HEK293T (cell line): Measurements from ENCODE around the gene TMEM151A.
A peak's percentile ranks its signal among the peaks of the same experiment; 100 is the strongest.
"Not testable (repeated sequence)": the region's sequence is repeated elsewhere in the genome, so short reads cannot be mapped to it uniquely, and the experiment has no call there.

ENCODE experiments used
- CTCF ChIA-PET: fragments of 350-600 bp; formaldehyde crosslinking; extraction: SDS; loops from one replicate; lab custom pipeline; 2021; ENCODE audit warnings: antibody characterized with exemption, inconsistent platforms; lab: Yijun Ruan, JAX
- POLR2A ChIA-PET: fragments of 350-600 bp; formaldehyde crosslinking; extraction: SDS; loops from one replicate; lab custom pipeline; 2020; ENCODE audit warnings: antibody characterized with exemption, inconsistent platforms; lab: Yijun Ruan, JAX
- DNase-seq: peaks from one replicate; pipeline ENCODE4 v3.0.0; 2012; ENCODE audit warnings: mixed read lengths; ENCODE audit errors: extremely low spot score
- ARNT ChIP-seq: fragments of 450-650 bp; IDR thresholded peaks from 2 replicates; pipeline ENCODE4 v1.6.1; 2017; ENCODE audit warnings: mild to moderate bottlenecking
- BHLHE40 ChIP-seq: fragments of 450-650 bp; IDR thresholded peaks from 2 replicates; pipeline ENCODE4 v1.6.1; 2016; ENCODE audit warnings: mild to moderate bottlenecking, moderate library complexity, borderline replicate concordance
- CTBP1 ChIP-seq: fragments of 450-650 bp; IDR thresholded peaks from 2 replicates; pipeline ENCODE4 v1.6.1; 2016; ENCODE audit warnings: borderline replicate concordance
- ELF4 ChIP-seq: fragments of 450-650 bp; IDR thresholded peaks from 2 replicates; pipeline ENCODE4 v1.6.1; 2017; ENCODE audit warnings: antibody characterized with exemption
- FOXA1 ChIP-seq: fragments of 450-650 bp; IDR thresholded peaks from 2 replicates; pipeline ENCODE4 v1.6.1; 2016; ENCODE audit warnings: mild to moderate bottlenecking
- FOXK2 ChIP-seq: fragments of 450-650 bp; IDR thresholded peaks from 2 replicates; pipeline ENCODE4 v1.6.1; 2016; ENCODE audit warnings: mild to moderate bottlenecking
- FOXM1 ChIP-seq: fragments of 450-650 bp; IDR thresholded peaks from 2 replicates; pipeline ENCODE4 v1.6.1; 2017; ENCODE audit warnings: mild to moderate bottlenecking, borderline replicate concordance
- HDGF ChIP-seq: fragments of 450-650 bp; IDR thresholded peaks from 2 replicates; pipeline ENCODE4 v1.6.1; 2017; ENCODE audit warnings: antibody characterized with exemption, borderline replicate concordance
- L3MBTL2 ChIP-seq: fragments of 450-650 bp; conservative IDR thresholded peaks from 2 replicates; pipeline ENCODE4 v1.6.1; 2016; ENCODE audit warnings: mild to moderate bottlenecking
- LEF1 ChIP-seq: fragments of 450-650 bp; IDR thresholded peaks from 2 replicates; pipeline ENCODE4 v1.6.1; 2017; ENCODE audit warnings: mild to moderate bottlenecking, borderline replicate concordance
- NFRKB ChIP-seq: fragments of 450-650 bp; IDR thresholded peaks from 2 replicates; pipeline ENCODE4 v1.6.1; 2016; ENCODE audit warnings: mild to moderate bottlenecking, moderate library complexity
- SP1 ChIP-seq: fragments of 450-650 bp; IDR thresholded peaks from 2 replicates; pipeline ENCODE4 v1.6.1; 2017
- SUZ12 ChIP-seq: fragments of 450-650 bp; IDR thresholded peaks from 2 replicates; pipeline ENCODE4 v1.6.1; 2016; ENCODE audit warnings: mild to moderate bottlenecking
- TARDBP ChIP-seq: fragments of 450-650 bp; IDR thresholded peaks from 2 replicates; pipeline ENCODE4 v1.6.1; 2016
- ZNF384 ChIP-seq: fragments of 450-650 bp; IDR thresholded peaks from 2 replicates; pipeline ENCODE4 v1.6.1; 2016
- TF ChIP-seq, protein P1 (sequence below): fragments of 450-650 bp; IDR thresholded peaks from 2 replicates; pipeline ENCODE4 v1.6.1; 2016

TMEM151A gene

DNA sequence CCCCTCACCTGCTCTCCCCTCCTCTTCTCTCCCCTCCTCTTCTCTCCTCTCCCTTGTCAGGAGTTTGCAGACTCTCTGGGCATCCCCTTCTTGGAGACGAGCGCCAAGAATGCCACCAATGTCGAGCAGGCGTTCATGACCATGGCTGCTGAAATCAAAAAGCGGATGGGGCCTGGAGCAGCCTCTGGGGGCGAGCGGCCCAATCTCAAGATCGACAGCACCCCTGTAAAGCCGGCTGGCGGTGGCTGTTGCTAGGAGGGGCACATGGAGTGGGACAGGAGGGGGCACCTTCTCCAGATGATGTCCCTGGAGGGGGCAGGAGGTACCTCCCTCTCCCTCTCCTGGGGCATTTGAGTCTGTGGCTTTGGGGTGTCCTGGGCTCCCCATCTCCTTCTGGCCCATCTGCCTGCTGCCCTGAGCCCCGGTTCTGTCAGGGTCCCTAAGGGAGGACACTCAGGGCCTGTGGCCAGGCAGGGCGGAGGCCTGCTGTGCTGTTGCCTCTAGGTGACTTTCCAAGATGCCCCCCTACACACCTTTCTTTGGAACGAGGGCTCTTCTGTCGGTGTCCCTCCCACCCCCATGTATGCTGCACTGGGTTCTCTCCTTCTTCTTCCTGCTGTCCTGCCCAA is 15.6 kb upstream of the TMEM151A start:
- DNase-seq, result no peak
- POLR2A ChIA-PET, result interaction anchor here (2.4 kb wide), 1 partner anchor 8 kb away, joined by 12 read pairs; the partner anchor contains the start of gene RAB1B
- TF ChIP-seq HDGF (no peak), L3MBTL2 (no peak), FOXM1 (no peak), LEF1 (no peak), SP1 (no peak), TARDBP (no peak), ARNT (no peak), CTBP1 (no peak), FOXA1 (no peak), NFRKB (no peak), SUZ12 (no peak), ZNF384 (no peak), ELF4 (no peak), BHLHE40 (no peak), FOXK2 (no peak)
- TF ChIP-seq, protein P1, sequence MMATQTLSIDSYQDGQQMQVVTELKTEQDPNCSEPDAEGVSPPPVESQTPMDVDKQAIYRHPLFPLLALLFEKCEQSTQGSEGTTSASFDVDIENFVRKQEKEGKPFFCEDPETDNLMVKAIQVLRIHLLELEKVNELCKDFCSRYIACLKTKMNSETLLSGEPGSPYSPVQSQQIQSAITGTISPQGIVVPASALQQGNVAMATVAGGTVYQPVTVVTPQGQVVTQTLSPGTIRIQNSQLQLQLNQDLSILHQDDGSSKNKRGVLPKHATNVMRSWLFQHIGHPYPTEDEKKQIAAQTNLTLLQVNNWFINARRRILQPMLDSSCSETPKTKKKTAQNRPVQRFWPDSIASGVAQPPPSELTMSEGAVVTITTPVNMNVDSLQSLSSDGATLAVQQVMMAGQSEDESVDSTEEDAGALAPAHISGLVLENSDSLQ, result no peak
- CTCF ChIA-PET, result no interaction called here

DNA sequence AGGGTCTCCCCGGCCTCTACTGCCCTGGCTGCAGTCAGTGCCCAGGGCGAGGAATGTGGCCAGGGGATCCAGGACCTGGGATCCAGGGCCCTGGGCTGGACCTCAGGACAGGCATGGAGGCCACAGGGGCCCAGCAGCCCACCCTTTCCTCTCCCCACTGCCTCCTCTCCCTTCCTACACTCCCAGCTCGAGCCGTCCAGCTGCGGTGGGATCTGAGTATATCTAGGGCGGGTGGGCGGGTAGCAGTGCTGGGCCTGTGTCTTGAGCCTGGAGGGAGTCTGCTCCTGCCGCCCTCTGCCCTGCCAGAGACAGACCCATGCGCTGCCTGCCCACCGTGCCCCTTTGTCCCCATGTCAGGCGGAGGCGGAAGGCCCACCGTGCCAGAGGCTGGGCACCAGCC is 15.1 kb upstream of the TMEM151A start:
- ChIA-PET CTCF (interaction anchor here (0.6 to 1.0 kb wide), 2 partner anchors 54 to 88 kb away, joined by 3 to 4 read pairs; no protein-coding TSS in a partner anchor), POLR2A (interaction anchor here (1.3 to 2.4 kb wide), 2 partner anchors 9 to 13 kb away, joined by 9 to 12 read pairs; partner anchors contain the start of genes RAB1B and YIF1A)
- DNase-seq, result not testable (repeated sequence)

GRCh38 chr11:66277064-66277463 is 14.6 kb upstream of the TMEM151A start:
- CTCF ChIA-PET, result interaction anchor here (0.6 to 1.0 kb wide), 2 partner anchors 55 to 88 kb away, joined by 3 to 4 read pairs; no protein-coding TSS in a partner anchor
- POLR2A ChIA-PET, result interaction anchor here (1.3 to 2.4 kb wide), 2 partner anchors 9 to 12 kb away, joined by 9 to 12 read pairs; partner anchors contain the start of genes RAB1B and YIF1A
- not testable (repeated sequence) for DNase-seq

DNA sequence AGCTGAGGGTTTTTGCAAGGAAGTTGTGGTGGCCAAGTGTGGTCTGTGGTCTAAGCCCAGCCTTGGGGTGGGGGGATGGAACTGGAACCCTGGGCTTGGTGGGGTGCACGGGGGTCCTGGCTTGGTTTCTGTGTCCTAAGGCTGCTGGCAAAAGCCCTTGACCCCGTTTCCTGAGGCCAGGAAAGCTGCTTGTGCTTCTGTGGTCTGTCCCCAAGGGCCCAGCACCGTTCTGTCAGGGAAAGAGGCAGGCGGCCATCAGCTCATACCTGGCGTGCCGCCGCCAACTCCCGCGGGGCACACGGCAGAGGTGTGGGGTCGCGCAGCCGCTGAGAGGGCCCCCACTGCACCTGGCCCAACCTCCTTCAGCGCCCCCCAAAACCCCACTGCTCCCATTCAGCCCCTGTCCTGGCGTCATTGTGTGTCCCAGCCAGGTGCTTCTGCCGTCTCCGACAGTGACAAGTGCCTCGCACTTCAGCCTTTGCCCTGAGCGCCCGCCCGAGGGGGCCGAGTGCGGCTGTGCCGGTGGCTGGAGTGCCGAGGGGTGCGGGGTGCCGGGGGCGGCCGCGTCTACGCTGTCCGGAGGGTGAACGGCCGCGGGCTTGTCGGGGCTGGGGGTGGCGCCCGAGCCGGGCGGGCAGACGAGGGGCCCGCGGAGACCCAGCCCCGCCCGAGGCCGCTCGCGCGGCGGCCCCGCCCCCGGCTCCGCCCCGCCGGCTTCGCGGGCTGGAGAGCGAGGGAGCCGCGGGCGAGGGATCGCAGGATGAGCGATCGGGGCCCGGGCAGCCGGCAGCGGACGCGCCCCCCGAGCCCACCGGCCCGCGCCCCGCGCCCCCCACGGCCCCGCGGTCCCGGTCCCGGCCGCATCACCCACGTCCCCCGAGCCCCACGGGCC is 14.0 kb upstream of the TMEM151A start, which contains the start of gene CNIH2:
Gene CNIH2, plus strand, starts transcription at position 705 of the 892 bp plus-strand sequence. CDS start 282 bp downstream, outside the sequence.
- DNase-seq, result peak; percentile 71
- POLR2A ChIA-PET, result interaction anchor here (1.3 to 2.4 kb wide), 2 partner anchors 10 to 12 kb away, joined by 9 to 12 read pairs; partner anchors contain the start of genes RAB1B and YIF1A
- CTCF ChIA-PET, result interaction anchor here (1.0 to 1.8 kb wide), 2 partner anchors 56 kb away, joined by 3 to 6 read pairs; no protein-coding TSS in a partner anchor
- no peak for TF ChIP-seq FOXK2
- TF ChIP-seq L3MBTL2, result no peak
- TF ChIP-seq FOXM1, result no peak
- no peak for TF ChIP-seq ZNF384
- TF ChIP-seq FOXA1, result no peak
- no peak for TF ChIP-seq NFRKB
- no peak for TF ChIP-seq LEF1
- no peak for TF ChIP-seq SUZ12
- no peak for TF ChIP-seq CTBP1
- no peak for TF ChIP-seq HDGF
- no peak for TF ChIP-seq TARDBP
- no peak for TF ChIP-seq ARNT
- TF ChIP-seq ELF4, result no peak

GRCh38 chr11:66278363-66279091 is 13.2 kb upstream of the TMEM151A start:
- POLR2A ChIA-PET, result no interaction called here
- DNase-seq, result no peak
- TF ChIP-seq SUZ12, result no peak
- TF ChIP-seq ELF4, result no peak
- TF ChIP-seq ARNT, result no peak
- TF ChIP-seq FOXM1, result no peak
- no peak for TF ChIP-seq SP1
- TF ChIP-seq, protein P1, result no peak
- no peak for TF ChIP-seq TARDBP
- no peak for TF ChIP-seq BHLHE40
- TF ChIP-seq NFRKB, result no peak
- no peak for TF ChIP-seq CTBP1
- TF ChIP-seq LEF1, result no peak
- TF ChIP-seq FOXK2, result no peak
- TF ChIP-seq HDGF, result no peak
- TF ChIP-seq FOXA1, result no peak
- no peak for TF ChIP-seq L3MBTL2
- TF ChIP-seq ZNF384, result no peak
- CTCF ChIA-PET, result interaction anchor here (1.8 kb wide), 1 partner anchor 56 kb away, joined by 6 read pairs; no protein-coding TSS in a partner anchor
